ENCODE measurements around the gene LRMDA.

GRCh38 chr10:76303682-76304316, 872.4 kb downstream of the LRMDA start:
- TF ChIP-seq ATF7 (IDR thresholded peaks at IDR 0.05; ENCODE audit: low read depth) = no peak
- TF ChIP-seq POLR2AphosphoS5 (IDR thresholded peaks at IDR 0.05; ENCODE audit: low read length) = no peak
- TF ChIP-seq, protein P1, sequence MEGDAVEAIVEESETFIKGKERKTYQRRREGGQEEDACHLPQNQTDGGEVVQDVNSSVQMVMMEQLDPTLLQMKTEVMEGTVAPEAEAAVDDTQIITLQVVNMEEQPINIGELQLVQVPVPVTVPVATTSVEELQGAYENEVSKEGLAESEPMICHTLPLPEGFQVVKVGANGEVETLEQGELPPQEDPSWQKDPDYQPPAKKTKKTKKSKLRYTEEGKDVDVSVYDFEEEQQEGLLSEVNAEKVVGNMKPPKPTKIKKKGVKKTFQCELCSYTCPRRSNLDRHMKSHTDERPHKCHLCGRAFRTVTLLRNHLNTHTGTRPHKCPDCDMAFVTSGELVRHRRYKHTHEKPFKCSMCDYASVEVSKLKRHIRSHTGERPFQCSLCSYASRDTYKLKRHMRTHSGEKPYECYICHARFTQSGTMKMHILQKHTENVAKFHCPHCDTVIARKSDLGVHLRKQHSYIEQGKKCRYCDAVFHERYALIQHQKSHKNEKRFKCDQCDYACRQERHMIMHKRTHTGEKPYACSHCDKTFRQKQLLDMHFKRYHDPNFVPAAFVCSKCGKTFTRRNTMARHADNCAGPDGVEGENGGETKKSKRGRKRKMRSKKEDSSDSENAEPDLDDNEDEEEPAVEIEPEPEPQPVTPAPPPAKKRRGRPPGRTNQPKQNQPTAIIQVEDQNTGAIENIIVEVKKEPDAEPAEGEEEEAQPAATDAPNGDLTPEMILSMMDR (IDR thresholded peaks at IDR 0.05 in 2 of 3, conservative IDR thresholded peaks at IDR 0.05 in 1 of 3; ENCODE audit: control insufficient read depth in 2 of 3, extremely low read depth in 1 of 3, insufficient read depth in 1 of 3, low read depth in 3 of 3, low read length in 3 of 3) = peak; percentile 29 to 53 (median 39); a peak in 3 of 6 replicates

All from GM12878 (cell line).